GM20000 (cell line): ENCODE results near the gene IFNE.

Source experiments
- DNase-seq: peaks from one replicate; pipeline ENCODE4 v3.0.0; 2012; ENCODE audit warnings: low spot score
- TF ChIP-seq, protein P1 (sequence below): IDR thresholded peaks from 2 replicates; pipeline ENCODE4 v1.5.1; 2012; ENCODE audit warnings: mild to moderate bottlenecking, control low read depth; ENCODE audit errors: extremely low read depth, missing control alignments

The IFNE gene

DNA sequence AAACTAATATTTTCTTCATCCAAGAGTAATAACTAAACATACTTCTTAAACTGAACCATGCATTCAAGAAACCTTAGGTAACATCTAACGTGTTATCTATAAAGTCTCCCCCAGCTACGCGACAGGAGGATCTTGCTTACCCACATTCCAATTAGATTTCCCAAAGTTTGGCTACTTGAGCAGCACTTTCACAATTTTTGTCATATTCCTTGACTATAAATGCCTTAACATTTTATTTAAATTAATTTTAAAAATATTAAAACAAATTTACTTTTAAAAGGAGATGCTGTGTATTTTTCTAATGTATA is 25.3 kb upstream of the IFNE start:
- TF ChIP-seq, protein P1, sequence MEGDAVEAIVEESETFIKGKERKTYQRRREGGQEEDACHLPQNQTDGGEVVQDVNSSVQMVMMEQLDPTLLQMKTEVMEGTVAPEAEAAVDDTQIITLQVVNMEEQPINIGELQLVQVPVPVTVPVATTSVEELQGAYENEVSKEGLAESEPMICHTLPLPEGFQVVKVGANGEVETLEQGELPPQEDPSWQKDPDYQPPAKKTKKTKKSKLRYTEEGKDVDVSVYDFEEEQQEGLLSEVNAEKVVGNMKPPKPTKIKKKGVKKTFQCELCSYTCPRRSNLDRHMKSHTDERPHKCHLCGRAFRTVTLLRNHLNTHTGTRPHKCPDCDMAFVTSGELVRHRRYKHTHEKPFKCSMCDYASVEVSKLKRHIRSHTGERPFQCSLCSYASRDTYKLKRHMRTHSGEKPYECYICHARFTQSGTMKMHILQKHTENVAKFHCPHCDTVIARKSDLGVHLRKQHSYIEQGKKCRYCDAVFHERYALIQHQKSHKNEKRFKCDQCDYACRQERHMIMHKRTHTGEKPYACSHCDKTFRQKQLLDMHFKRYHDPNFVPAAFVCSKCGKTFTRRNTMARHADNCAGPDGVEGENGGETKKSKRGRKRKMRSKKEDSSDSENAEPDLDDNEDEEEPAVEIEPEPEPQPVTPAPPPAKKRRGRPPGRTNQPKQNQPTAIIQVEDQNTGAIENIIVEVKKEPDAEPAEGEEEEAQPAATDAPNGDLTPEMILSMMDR, result no peak
- DNase-seq, result no peak

DNA sequence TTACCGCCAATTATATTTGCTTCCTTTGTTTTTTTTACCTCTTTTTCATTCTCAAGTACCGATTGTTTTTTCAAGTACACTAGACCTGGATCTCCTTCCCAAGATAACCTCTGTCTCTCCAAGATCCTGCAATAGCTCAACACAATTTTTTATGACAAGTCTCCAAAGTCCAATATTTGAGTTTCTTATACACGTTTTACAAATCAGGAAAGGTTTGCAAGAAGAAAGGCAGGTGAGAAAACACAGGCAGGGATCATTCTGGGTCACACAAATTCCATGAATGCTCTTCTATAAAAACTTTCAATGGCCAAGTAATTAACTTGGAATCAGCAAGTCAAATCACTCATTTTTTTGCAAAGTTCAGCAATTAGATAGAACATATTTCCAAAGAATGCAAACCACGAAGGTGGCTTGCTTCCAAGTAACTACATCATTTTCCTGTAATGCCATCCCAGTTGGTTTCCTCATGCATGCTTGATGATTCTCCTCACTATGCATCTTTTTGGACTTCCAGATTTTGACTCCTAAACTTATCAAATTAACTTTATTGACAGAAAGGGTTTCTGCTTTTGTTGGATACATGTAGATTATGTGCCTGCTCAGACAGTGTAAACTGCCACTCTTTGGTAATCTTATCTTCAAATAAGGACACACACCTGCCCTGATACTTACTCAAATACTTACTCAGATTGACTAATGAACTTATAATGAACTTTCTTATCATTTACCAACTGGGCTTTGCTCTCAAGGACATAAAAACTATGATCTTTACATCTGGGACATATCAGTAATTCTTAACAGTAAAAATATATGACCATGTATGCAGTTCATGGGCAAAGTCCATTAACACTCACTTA is 24.7 kb upstream of the IFNE start:
- TF ChIP-seq, protein P1, result no peak
- DNase-seq, result no peak

- DNase-seq, result no peak
Observed at GRCh38 chr9:21505425-21506179, 23.5 kb upstream of the IFNE start.

GRCh38 chr9:21504894-21505293 is 22.8 kb upstream of the IFNE start:
- DNase-seq, result no peak
- TF ChIP-seq, protein P1, result no peak

More at GRCh38 chr9:21505425-21506179, 23.5 kb upstream of the IFNE start:
- TF ChIP-seq, protein P1, result no peak

- TF ChIP-seq, protein P1, result no peak
- DNase-seq, result no peak
Observed at GRCh38 chr9:21504113-21504512, 22.0 kb upstream of the IFNE start.

- TF ChIP-seq, protein P1, result no peak
- no peak for DNase-seq
Observed at GRCh38 chr9:21502586-21502985, 20.5 kb upstream of the IFNE start.

DNA sequence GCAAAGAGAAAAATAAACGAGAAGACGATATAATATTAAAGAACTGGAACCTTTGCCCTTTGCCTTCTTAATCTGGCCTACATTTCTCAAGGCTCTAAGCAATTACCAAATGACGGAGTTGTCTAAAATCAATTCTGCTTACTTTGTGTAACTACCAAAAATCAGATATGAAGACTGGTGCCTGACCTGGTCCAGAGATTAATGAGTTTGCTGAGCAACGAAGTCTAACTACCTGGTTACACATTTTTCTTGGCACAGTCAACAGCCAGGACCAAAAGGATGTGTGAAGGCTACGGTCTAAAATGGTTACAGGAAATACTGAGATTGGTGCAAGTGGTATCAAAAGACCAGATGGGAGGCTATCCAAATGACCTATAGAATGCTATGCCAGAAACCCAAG is 17.8 kb upstream of the IFNE start:
- no peak for DNase-seq
- TF ChIP-seq, protein P1, result no peak
